ENCODE data around the gene IL6.

Gene IL6

DNA sequence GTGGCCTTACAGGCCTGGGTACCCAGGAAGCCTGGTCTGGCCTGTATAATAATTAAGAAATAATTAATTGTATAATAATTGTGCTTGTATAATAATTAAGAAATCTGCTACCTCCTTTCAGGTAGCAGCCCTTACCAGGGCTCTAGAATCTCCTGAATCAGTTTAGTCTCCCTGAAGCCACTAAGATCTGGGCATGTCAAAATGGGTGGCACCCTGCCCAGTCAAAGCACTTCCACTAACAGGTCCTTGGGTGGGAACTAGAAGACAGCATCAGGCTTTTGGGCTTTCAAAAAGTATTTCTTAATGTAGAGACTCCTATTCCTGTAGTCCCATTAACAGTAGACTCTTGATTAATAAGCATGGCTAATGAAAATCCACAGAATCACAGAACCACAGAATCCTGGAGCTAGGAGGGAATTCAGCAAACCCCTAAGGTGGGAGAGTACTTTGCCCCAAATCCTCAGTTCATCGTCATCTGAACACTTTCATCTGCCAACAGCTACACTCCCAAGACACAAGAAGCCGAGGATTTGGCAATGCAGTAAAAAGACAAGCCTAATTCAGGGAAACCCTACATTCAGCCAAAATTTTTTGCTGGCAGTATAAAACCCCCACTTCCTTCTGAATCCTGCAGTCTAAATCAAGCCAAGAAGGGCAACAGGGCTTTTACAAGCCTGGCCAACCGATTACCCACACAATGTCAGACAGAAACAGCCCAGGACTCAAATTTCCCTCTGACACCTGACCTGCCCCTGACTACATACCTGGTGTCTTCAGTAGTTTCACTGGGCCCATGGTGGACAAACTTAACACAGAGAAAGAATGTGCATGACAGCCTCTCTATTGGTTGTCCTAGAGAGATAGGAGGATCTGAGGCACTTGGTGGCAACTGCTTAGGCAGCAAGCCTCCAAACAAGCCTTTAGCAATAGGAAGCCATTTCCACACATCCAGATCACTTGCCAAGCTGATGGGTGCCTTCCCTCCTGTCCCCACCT lies 5.9 kb upstream of the IL6 start:
- ATAC-seq (ENCODE audit: low read depth) (no peak), DNase-seq (ENCODE audit: low spot score) (no peak)
- Histone ChIP-seq H3K36me3 (ENCODE audit: low read depth) (no peaks in the 10 kb centered on the region), H3K27ac (ENCODE audit: poor library complexity, severe bottlenecking) (no peak overlapping the region), H3K4me3 (ENCODE audit: severe bottlenecking) (no peak overlapping the region), H3K4me1 (ENCODE audit: insufficient read depth, poor library complexity, severe bottlenecking) (peaks cover 19% of the 10 kb centered on the region), H3K27me3 (ENCODE audit: insufficient read depth, poor library complexity, severe bottlenecking) (no peaks in the 10 kb centered on the region), H3K9me3 (ENCODE audit: severe bottlenecking) (no peaks in the 10 kb centered on the region)
- TF ChIP-seq CTCF (IDR thresholded peaks at IDR 0.05; ENCODE audit: poor library complexity, severe bottlenecking) = no peak

- DNase-seq (ENCODE audit: low spot score) (no peak), ATAC-seq (ENCODE audit: low read depth) (no peak)
- Histone ChIP-seq H3K4me3 (ENCODE audit: severe bottlenecking) (no peak overlapping the region), H3K36me3 (ENCODE audit: low read depth) (no peaks in the 10 kb centered on the region), H3K9me3 (ENCODE audit: severe bottlenecking) (no peaks in the 10 kb centered on the region), H3K4me1 (ENCODE audit: insufficient read depth, poor library complexity, severe bottlenecking) (peaks cover 26% of the 10 kb centered on the region), H3K27me3 (ENCODE audit: insufficient read depth, poor library complexity, severe bottlenecking) (no peaks in the 10 kb centered on the region), H3K27ac (ENCODE audit: poor library complexity, severe bottlenecking) (no peak overlapping the region)
- no peak for TF ChIP-seq CTCF (IDR thresholded peaks at IDR 0.05; ENCODE audit: poor library complexity, severe bottlenecking)
Measured at GRCh38 chr7:22722536-22723180, 4.3 kb upstream of the IL6 start.

GRCh38 chr7:22723181-22723601 lies 3.8 kb upstream of the IL6 start:
- H3K27ac ChIP-seq (ENCODE audit: poor library complexity, severe bottlenecking) = no peak overlapping the region

GRCh38 chr7:22723637-22724036 lies 3.4 kb upstream of the IL6 start:
- DNase-seq (ENCODE audit: low spot score) = no peak
- TF ChIP-seq CTCF (IDR thresholded peaks at IDR 0.05; ENCODE audit: poor library complexity, severe bottlenecking) = no peak
- peaks cover 28% of the 10 kb centered on the region for H3K4me1 ChIP-seq (ENCODE audit: insufficient read depth, poor library complexity, severe bottlenecking)

More at GRCh38 chr7:22723181-22723601, 3.8 kb upstream of the IL6 start:
- Histone ChIP-seq H3K27me3 (ENCODE audit: insufficient read depth, poor library complexity, severe bottlenecking) (no peaks in the 10 kb centered on the region), H3K9me3 (ENCODE audit: severe bottlenecking) (no peaks in the 10 kb centered on the region), H3K4me1 (ENCODE audit: insufficient read depth, poor library complexity, severe bottlenecking) (peaks cover 28% of the 10 kb centered on the region), H3K4me3 (ENCODE audit: severe bottlenecking) (no peak overlapping the region), H3K36me3 (ENCODE audit: low read depth) (no peaks in the 10 kb centered on the region)
- TF ChIP-seq CTCF (IDR thresholded peaks at IDR 0.05; ENCODE audit: poor library complexity, severe bottlenecking) = no peak
- DNase-seq (ENCODE audit: low spot score) (no peak), ATAC-seq (ENCODE audit: low read depth) (no peak)

More at GRCh38 chr7:22723637-22724036, 3.4 kb upstream of the IL6 start:
- no peaks in the 10 kb centered on the region for H3K9me3 ChIP-seq (ENCODE audit: severe bottlenecking)
- no peaks in the 10 kb centered on the region; the same call in 1 of the 2 replicates for H3K36me3 ChIP-seq (ENCODE audit: low read depth)
- H3K27ac ChIP-seq (ENCODE audit: poor library complexity, severe bottlenecking) = no peak overlapping the region
- no peak overlapping the region for H3K4me3 ChIP-seq (ENCODE audit: severe bottlenecking)
- no peaks in the 10 kb centered on the region for H3K27me3 ChIP-seq (ENCODE audit: insufficient read depth, poor library complexity, severe bottlenecking)
- no peak for ATAC-seq (ENCODE audit: low read depth)

All from RWPE2 (cell line).